ENCODE measurements around the gene OR5D18.
"Not testable (repeated sequence)": the region's sequence is repeated elsewhere in the genome, so short reads cannot be mapped to it uniquely, and the experiment has no call there.

The OR5D18 gene

GRCh38 chr11:55819330-55819729 lies at the start of gene OR5D18:
TSS of gene OR5D18 (plus strand) at chr11:55819630. CDS start at chr11:55819630, 0 bp downstream.
- no peak for DNase-seq

- no peak for DNase-seq
Measured at GRCh38 chr11:55773138-55773537, 46.3 kb upstream of the OR5D18 start, which contains the start of gene OR5D13. TSS of gene OR5D13 (plus strand) at chr11:55773438. CDS start at chr11:55773438, 0 bp downstream.

GRCh38 chr11:55791606-55792005 lies 27.8 kb upstream of the OR5D18 start:
- DNase-seq = no peak

GRCh38 chr11:55793321-55793720 lies 26.1 kb upstream of the OR5D18 start:
- DNase-seq = no peak

- DNase-seq = no peak
Measured at GRCh38 chr11:55795256-55795655, 24.2 kb upstream of the OR5D18 start, which contains the start of gene OR5D14. TSS of gene OR5D14 (plus strand) at chr11:55795556. CDS start at chr11:55795556, 0 bp downstream.

- DNase-seq = no peak
Measured at GRCh38 chr11:55806248-55806647, 13.2 kb upstream of the OR5D18 start.

GRCh38 chr11:55811067-55811466 lies 8.4 kb upstream of the OR5D18 start, which contains the start of gene OR5L1:
TSS of gene OR5L1 (plus strand) at chr11:55811367. CDS start at chr11:55811467, 100 bp downstream.
- DNase-seq = no peak

GRCh38 chr11:55826919-55827318 lies 7.5 kb downstream of the OR5D18 start, which contains the start of gene OR5L2:
TSS of gene OR5L2 (plus strand) at chr11:55827219. CDS start at chr11:55827219, 0 bp downstream.
- DNase-seq = no peak

GRCh38 chr11:55838452-55838851 lies 19.0 kb downstream of the OR5D18 start, which contains the start of gene OR5D16:
TSS of gene OR5D16 (plus strand) at chr11:55838752. CDS start at chr11:55838752, 0 bp downstream.
- DNase-seq = no peak

- no peak for DNase-seq
Measured at GRCh38 chr11:55847453-55847852, 28.0 kb downstream of the OR5D18 start.

GRCh38 chr11:55849037-55849436 lies 29.6 kb downstream of the OR5D18 start:
- no peak for DNase-seq

- no peak for DNase-seq
Measured at GRCh38 chr11:55852141-55852540, 32.7 kb downstream of the OR5D18 start.

- no peak for DNase-seq
Measured at GRCh38 chr11:55854704-55855103, 35.3 kb downstream of the OR5D18 start.

GRCh38 chr11:55867354-55867753 lies 47.9 kb downstream of the OR5D18 start:
- not testable (repeated sequence) for DNase-seq

Measured in NCI-H510A (cell line).